Caki2 (cell line): ENCODE results near the gene GNAQ. TPM values are rescaled to one million over a fixed set of nuclear protein-coding genes. Genes with fewer than 3 reads are reported as not detected.

ENCODE experiments used
- DNase-seq: peaks from one replicate; pipeline ENCODE4 v3.0.0-alpha.2; 2015; ENCODE audit warnings: low read depth
- in situ Hi-C: cut with HindIII; loops from 2 replicates; pipeline ENCODE4 v1.10.0; 2016; ENCODE audit warnings: low sequenced_read_pairs, low pct_unique_long_range_greater_than_20kb, mixed read lengths
- total RNA-seq: library from RNA; depleted of rRNA; stranded (reverse); fragments of >200 nt; shearing (Covaris generic); gene quantifications from 2 replicates; pipeline ENCODE4 v1.2.3, GENCODE V29; 2014; ENCODE audit warnings: low replicate concordance

The GNAQ gene
- total RNA-seq, 1 experiment from 2014 or later: 37.2 TPM

- DNase-seq: no peak
- in situ Hi-C loops: no loop called here
Observed at GRCh38 chr9:77848404-77848803, 183.2 kb downstream of the GNAQ start.

GRCh38 chr9:77847626-77848025 lies 184.0 kb downstream of the GNAQ start:
- in situ Hi-C loops: no loop called here
- DNase-seq: no peak

DNA sequence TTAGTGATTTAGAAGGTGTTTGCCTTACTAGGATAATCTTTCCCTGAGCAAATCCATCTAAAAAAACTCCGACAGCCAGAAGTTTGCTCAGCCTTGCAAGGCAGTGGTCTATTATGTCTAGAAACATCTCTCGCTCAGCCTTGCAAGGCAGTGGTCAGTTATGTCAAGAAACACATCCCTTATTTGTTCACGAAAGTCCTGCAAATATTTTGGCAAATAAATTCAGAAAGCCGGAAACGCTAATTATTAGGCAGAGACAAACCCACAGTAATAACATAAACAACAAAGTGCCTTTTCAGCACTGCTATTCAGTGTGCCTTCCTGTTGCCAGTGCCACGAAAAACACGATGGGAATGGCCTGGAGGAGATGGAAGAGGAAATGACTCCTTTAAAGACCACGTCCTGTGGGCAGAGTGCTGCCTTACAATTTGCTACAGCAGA lies 184.5 kb downstream of the GNAQ start:
- no peak for DNase-seq
- in situ Hi-C loops: no loop called here

DNA sequence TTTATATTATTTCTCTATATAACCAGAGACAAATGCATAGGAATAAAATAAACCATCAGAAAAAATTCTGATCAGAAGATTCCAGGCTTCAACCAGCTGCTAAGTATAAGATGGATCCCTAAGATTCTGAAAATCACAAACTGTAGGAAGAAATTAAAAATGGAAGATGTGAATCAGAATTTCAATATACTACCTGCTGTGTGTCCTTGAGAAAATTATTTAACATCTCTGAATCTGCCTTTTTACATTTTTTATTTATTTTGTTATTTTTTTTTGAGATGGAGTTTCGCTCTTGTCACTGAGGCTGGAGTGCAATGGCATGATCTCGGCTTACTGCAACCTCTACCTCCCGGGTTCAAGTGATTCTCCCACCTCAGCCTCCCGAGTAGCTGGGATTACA lies 187.2 kb downstream of the GNAQ start:
- in situ Hi-C loops: no loop called here

DNA sequence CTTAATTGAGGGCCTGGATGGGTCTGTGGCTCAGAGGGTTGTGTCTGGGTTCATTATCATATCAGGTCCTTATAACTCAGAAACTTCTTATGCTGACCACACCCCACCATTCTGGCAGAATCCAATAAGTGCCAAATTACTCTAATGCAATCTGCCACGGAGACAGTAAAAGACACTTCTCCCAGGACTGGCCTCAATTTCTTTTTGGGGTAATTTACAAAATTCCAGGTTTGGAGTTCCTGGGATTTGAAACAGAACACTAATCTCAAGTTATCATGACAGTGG lies 187.8 kb downstream of the GNAQ start:
- no peak for DNase-seq
- in situ Hi-C loops: no loop called here

More for the DNA sequence above, 187.2 kb downstream of the GNAQ start:
- DNase-seq: no peak

DNA sequence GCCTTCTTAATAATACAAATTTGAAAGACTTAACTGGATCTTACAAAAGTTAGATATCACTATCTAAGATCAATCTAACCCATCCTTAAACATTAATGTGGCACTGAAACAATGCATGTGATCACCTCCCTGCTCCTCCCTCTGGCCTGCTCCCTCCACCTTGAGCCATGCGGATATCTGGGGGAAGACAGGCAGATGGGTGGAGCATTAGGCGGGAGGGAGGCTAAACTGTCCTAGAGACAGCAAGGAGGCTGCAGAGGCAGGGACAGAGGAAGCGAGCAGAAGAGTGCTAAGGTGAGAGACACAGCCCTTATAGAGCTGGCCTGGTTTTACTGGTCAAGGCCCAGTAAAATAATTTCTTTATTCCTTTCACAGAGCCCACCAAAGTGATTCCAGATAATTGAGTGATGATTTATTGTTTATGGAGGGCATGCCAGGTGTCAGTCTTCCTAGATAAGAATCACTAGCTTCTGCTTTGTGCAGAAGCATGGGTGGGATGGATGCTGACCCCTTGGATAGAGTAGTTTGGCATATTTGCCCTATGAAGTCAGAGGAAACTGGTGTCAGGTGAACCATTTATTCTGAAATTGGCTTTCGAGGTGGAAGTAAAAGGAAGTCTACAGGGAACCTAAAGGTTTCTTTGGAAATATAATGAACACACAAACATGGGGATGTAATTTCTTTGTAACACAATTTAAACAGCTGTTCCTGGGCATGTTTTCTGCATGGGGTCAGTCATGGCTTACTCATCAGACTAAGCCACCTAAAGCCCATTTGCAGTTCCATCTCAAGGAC lies 188.3 kb downstream of the GNAQ start:
- no peak for DNase-seq
- in situ Hi-C loops: no loop called here

DNA sequence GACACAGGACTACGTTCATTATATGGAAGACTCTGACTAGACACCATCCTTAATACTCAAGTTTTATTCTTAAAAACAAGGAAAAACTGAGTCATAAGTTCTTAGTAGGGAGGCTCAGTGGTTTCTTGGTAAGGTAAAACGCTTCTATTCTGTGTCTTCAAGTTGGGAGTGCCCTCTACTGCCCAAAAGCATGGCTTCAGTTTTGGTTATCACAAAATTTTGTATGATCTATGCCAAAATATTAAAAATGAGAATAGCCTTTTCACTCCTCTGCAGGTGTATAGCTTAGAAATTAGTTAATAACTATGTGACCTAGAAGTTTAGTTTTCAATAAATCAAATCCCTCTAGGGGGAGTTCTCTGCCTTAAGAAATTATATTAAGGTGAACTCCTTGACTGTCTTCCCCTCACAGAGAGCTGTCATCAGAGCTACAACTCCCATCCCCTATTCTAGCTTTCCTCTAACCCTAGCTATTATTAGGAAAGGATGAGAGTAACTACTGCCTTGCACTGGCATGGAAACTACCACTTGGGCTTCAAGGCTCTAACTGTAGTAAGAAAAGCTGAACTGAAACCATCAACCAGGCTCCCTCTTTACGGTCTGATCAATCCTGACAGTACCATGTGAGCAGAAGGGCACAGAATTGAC lies 189.7 kb downstream of the GNAQ start:
- no peak for DNase-seq
- in situ Hi-C loops: no loop called here

DNA sequence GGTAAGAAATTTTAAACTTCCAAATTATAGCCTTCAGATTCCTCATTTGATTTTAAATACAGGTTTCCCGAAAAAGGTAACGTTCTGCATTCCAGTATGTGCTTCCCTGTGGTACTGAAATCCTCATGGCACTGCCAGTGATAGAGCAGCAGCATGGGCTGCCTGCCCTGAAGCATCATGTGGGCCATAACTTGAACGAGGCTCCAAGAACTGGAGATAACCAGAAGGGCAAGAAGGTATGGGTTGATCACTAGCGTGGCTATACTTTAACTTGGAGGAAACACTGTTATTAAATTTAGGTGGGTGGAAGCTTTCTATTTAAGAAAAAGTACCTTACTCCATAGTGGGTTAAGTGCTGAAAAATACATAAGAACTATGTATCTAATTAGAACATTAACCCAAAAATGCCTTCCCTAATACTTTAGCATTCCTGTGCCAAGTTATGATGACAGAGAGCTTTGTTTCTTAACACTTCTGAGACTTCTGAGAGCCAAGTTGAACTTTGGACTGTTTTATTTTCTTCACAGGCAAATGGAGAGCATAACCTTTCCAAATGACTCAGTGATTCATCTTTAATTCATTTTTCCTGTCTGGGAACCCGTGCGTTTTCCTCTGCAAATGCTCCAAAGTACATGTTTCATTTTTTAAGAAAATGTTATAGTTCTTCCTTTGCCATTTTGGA lies 192.0 kb downstream of the GNAQ start:
- in situ Hi-C loops: no loop called here
- peak; percentile 59 for DNase-seq

DNA sequence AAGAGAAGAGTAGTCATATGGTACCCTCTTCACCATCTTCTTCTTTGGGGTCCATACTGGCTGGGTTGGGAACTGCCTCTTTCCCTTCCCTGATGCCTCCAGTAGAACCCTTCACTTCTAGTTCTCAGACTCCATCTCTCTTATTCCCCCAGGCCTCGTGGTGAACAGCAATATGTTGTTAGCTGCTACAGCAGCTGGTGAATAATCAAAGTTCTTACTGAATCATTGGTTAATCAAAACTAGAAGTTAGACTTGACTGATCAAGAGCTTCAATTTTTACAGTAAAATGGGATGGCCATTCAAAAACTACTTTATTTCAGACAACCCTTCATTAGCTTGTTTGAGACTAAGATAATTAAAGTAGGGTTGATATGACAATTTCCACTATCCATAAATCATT lies 192.6 kb downstream of the GNAQ start:
- in situ Hi-C loops: no loop called here
- no peak for DNase-seq

DNA sequence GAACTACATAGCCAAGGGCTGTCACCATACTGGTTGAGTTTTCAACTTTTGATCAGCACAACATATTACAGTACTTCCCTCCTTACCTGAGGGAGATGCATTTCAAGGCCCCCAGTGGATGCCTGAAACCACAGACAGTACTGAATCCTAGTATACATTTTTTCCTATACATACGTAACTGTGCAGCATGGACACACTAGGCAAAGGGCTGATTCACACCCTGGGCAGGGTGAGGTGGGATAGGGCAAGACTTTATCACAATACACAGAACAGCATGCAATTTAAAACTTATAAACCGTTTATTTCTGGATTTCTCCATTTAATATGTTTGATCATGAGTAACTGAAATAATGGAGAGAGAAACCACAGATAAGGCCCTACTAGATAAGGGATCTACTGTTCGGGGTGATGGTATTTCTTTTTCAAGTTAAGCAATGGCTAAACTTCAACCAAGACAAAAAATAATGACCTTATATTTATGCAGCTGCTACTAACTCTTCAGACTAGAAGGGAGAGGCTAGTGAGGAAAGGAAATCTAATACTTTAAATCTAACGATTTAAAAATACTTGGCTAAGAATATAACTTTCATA lies 196.6 kb downstream of the GNAQ start:
- in situ Hi-C loops: no loop called here
- no peak for DNase-seq

GRCh38 chr9:77833561-77834429 lies 197.8 kb downstream of the GNAQ start:
- DNase-seq: no peak
- in situ Hi-C loops: no loop called here

DNA sequence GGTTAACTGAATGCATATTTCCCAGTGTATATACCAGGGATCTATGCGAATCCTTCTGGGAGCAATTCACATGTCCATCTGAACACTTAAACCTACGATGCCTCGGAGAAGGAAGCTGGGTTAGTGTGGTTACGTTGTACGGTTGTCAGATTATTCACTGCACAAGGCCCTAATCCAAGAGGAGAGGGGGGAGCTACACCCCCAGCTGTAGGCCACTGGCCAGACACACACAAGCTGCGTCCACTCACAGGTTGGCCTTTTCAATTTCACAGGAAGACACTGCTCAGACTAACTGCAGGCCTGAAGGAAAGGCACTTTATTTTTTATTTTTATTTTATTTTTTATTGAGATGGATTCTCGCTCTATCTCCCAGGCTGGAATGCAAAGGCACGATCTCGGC lies 199.0 kb downstream of the GNAQ start:
- DNase-seq: no peak
- in situ Hi-C loops: no loop called here

DNA sequence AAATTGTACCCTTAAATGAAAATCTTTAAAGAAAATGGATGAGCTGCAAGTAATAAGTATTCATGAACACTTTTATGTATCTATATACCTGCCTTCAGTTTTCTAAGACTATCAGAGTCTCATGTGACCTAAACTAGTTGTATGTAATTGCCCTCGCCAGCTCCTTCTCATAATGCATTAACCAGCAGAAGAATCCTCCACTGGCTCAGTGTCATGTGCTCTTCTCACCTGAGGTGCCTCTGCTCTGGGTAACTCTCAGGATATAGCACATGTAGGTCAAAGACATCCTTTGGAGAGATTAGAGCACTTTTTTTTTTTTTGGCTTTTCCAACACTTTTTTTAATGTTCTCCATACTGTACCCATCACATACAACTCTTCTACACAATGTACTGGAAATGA lies 199.8 kb downstream of the GNAQ start:
- DNase-seq: no peak
- in situ Hi-C loops: no loop called here

- in situ Hi-C loops: no loop called here
Observed at GRCh38 chr9:77830618-77831285, 200.9 kb downstream of the GNAQ start.

DNA sequence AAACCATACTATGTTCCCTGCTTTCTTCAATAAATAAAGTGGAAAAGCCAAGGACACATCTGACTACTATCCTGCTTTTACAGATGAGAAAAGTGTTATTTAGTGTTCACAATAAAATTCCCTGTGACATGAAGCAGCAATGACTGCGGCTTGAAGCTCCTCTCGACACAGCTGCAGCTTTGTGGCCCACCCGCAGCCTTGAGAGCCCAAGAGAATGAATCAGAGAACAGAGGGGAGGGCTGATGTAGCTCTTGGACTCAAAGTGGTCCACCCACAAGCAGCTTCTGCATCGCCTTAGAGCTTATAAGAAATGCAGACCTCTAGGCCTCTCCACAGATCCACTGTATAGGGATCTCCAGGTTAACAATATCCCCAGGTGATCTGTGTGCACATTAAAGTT lies 202.2 kb downstream of the GNAQ start:
- no peak for DNase-seq
- in situ Hi-C loops: no loop called here

More at GRCh38 chr9:77830618-77831285, 200.9 kb downstream of the GNAQ start:
- DNase-seq: no peak

- in situ Hi-C loops: no loop called here
- no peak for DNase-seq
Observed at GRCh38 chr9:77827104-77827784, 204.4 kb downstream of the GNAQ start.

GRCh38 chr9:77826621-77827020 lies 205.0 kb downstream of the GNAQ start:
- in situ Hi-C loops: no loop called here
- DNase-seq: peak; percentile 38
